ENCODE data around the gene SERTAD1. TPM values are rescaled to one million over a fixed set of nuclear protein-coding genes. Genes with fewer than 3 reads are reported as not detected.

The SERTAD1 gene
- total RNA-seq, 2 experiments from 2014 or later = 26.4 to 26.5 TPM

GRCh38 chr19:40446263-40446784 lies 20.5 kb upstream of the SERTAD1 start:
- Mint-ChIP-seq H3K4me1 (ENCODE audit: low read depth) (peaks cover 18% of the 10 kb centered on the region), H3K36me3 (ENCODE audit: low read depth) (peaks cover 23% of the 10 kb centered on the region), H3K4me3 (peak overlapping the region; percentile 74), H3K27me3 (no peaks in the 10 kb centered on the region), H3K9me3 (no peaks in the 10 kb centered on the region), H3K27ac (no peak overlapping the region)
- Histone ChIP-seq H3K4me1 (ENCODE audit: insufficient read depth, low read length) (peaks cover 18% of the 10 kb centered on the region), H3K27ac (ENCODE audit: low read depth in 1 of 2, low read length in 2 of 2) (no peak overlapping the region), H3K9me3 (ENCODE audit: control insufficient read depth in 1 of 2, insufficient read depth in 1 of 2, low read length in 2 of 2) (no peaks in the 10 kb centered on the region), H3K4me3 (ENCODE audit: low read length) (no peak overlapping the region), H3K27me3 (ENCODE audit: control insufficient read depth in 1 of 2, insufficient read depth in 2 of 2, low read length in 2 of 2) (no peaks in the 10 kb centered on the region), H3K36me3 (ENCODE audit: insufficient read depth, low read length) (peaks cover 7% of the 10 kb centered on the region)
- ChIA-PET CTCF (interaction anchor here (1.7 kb wide), 1 partner anchor 26 kb away, joined by 4 read pairs; no protein-coding TSS in a partner anchor), POLR2A (no interaction called here)
- DNase-seq (no peak), ATAC-seq (ENCODE audit: poor library complexity) (no peak)
- intact Hi-C loops (cut with DNase I, micrococcal nuclease) = loop anchor here (1.0 to 10.0 kb wide), 6 partner anchors 17 to 622 kb away; partner anchors contain the start of genes AKT2 (in 1 of the 2) and SHKBP1 (in 1 of the 2)
- no peak for TF ChIP-seq CTCF (IDR thresholded peaks at IDR 0.05)

- Histone ChIP-seq H3K4me3 (ENCODE audit: low read length) (no peak overlapping the region), H3K4me1 (ENCODE audit: insufficient read depth, low read length) (peaks cover 18% of the 10 kb centered on the region), H3K36me3 (ENCODE audit: insufficient read depth, low read length) (peaks cover 12% of the 10 kb centered on the region), H3K27me3 (ENCODE audit: control insufficient read depth in 1 of 2, insufficient read depth in 2 of 2, low read length in 2 of 2) (no peaks in the 10 kb centered on the region), H3K27ac (ENCODE audit: low read depth in 1 of 2, low read length in 2 of 2) (no peak overlapping the region), H3K9me3 (ENCODE audit: control insufficient read depth in 1 of 2, insufficient read depth in 1 of 2, low read length in 2 of 2) (no peaks in the 10 kb centered on the region)
- POLR2A ChIA-PET = interaction anchor here (3.7 kb wide), 1 partner anchor 24 kb away, joined by 71 read pairs; no protein-coding TSS in a partner anchor
- Mint-ChIP-seq H3K9me3 (no peaks in the 10 kb centered on the region), H3K36me3 (ENCODE audit: low read depth) (peaks cover 28% of the 10 kb centered on the region), H3K27me3 (no peaks in the 10 kb centered on the region), H3K4me1 (ENCODE audit: low read depth) (peaks cover 18% of the 10 kb centered on the region), H3K4me3 (peak overlapping the region; percentile 81), H3K27ac (no peak overlapping the region)
- no peak for ATAC-seq (ENCODE audit: poor library complexity)
- CTCF ChIA-PET = interaction anchor here (1.5 kb wide), 1 partner anchor 19 kb away, joined by 5 read pairs; the partner anchor contains the start of gene BLVRB
- TF ChIP-seq CTCF (IDR thresholded peaks at IDR 0.05) = no peak
- DNase-seq = no peak
- intact Hi-C loops (cut with DNase I, micrococcal nuclease) = loop anchor here (1.0 to 10.0 kb wide), 6 partner anchors 17 to 621 kb away; partner anchors contain the start of genes AKT2 (in 1 of the 2) and SHKBP1 (in 1 of the 2)
These were observed 20.0 kb upstream of the SERTAD1 start for GRCh38 chr19:40445780-40446262.

- Histone ChIP-seq H3K27ac (ENCODE audit: low read depth in 1 of 2, low read length in 2 of 2) (peak overlapping the region in 1 of 2 donors; percentile 47), H3K9me3 (ENCODE audit: control insufficient read depth in 1 of 2, insufficient read depth in 1 of 2, low read length in 2 of 2) (no peaks in the 10 kb centered on the region), H3K36me3 (ENCODE audit: insufficient read depth, low read length) (peaks cover 21% of the 10 kb centered on the region), H3K4me1 (ENCODE audit: insufficient read depth, low read length) (peaks cover 18% of the 10 kb centered on the region), H3K27me3 (ENCODE audit: control insufficient read depth in 1 of 2, insufficient read depth in 2 of 2, low read length in 2 of 2) (no peaks in the 10 kb centered on the region), H3K4me3 (ENCODE audit: low read length) (peak overlapping the region; percentile 75)
- DNase-seq (no peak), ATAC-seq (ENCODE audit: poor library complexity) (no peak)
- H3K9me3 Mint-ChIP-seq = no peaks in the 10 kb centered on the region
- CTCF ChIA-PET = interaction anchor here (0.7 to 4.2 kb wide), 3 partner anchors 20 to 42 kb away, joined by 3 to 32 read pairs (median 5); partner anchors contain the start of gene BLVRB
- H3K4me1 Mint-ChIP-seq (ENCODE audit: low read depth) = peaks cover 18% of the 10 kb centered on the region
- H3K27ac Mint-ChIP-seq = peak overlapping the region; percentile 86
- intact Hi-C loops (cut with DNase I, micrococcal nuclease) = loop anchor here (1.0 to 10.0 kb wide), 10 partner anchors 20 to 620 kb away; partner anchors contain the start of genes AKT2 (in 1 of the 2), BLVRB (in 1 of the 2), C19orf47 (in 1 of the 2) and PLD3 (in 1 of the 2)
- H3K4me3 Mint-ChIP-seq = peak overlapping the region; percentile 96
- POLR2A ChIA-PET = interaction anchor here (2.9 to 4.6 kb wide), 4 partner anchors 18 to 41 kb away, joined by 15 to 71 read pairs (median 49); partner anchors contain the start of genes BLVRB and SERTAD1
- no peaks in the 10 kb centered on the region for H3K27me3 Mint-ChIP-seq
- H3K36me3 Mint-ChIP-seq (ENCODE audit: low read depth) = peaks cover 29% of the 10 kb centered on the region
- TF ChIP-seq CTCF (IDR thresholded peaks at IDR 0.05) = no peak
These were observed 19.1 kb upstream of the SERTAD1 start for GRCh38 chr19:40444825-40445312.

All from CD4-positive, alpha-beta T cell (primary cell).